HCT116 (cell line): ENCODE measurements around the gene NIM1K. TPM values are rescaled to one million over a fixed set of nuclear protein-coding genes. Genes with fewer than 3 reads are reported as not detected.

Experiments
- ATAC-seq: fragments of 200-7000 bp; cut with Tn5 transposase; 2 replicates; pipeline ENCODE4 v1.9.1; 2020; ENCODE audit warnings: mild to moderate bottlenecking, moderate library complexity
- BruUV-seq: library from RNA; stranded (reverse); fragments of 400-500 nt; replicated peaks from 2 replicates; lab custom pipeline; 2021; lab: Mats Ljungman, UMichigan
- CTCF ChIA-PET: fragments of 300-600 bp; sonication (Branson Sonifier 250); formaldehyde crosslinking; loops from one replicate; lab custom pipeline; 2021; ENCODE audit warnings: antibody characterized with exemption; lab: Charles Lee
- POLR2A ChIA-PET: fragments of 300-600, 350-600 bp; sonication (Branson Sonifier 250); formaldehyde crosslinking; loops from one replicate; lab custom pipeline; 2021; ENCODE audit warnings: antibody characterized with exemption; lab: Charles Lee
- RAD21 ChIA-PET, 2 experiments: fragments of 300-600 bp; sonication (Branson Sonifier 250); formaldehyde crosslinking; loops; one replicate each; lab custom pipeline; 2023; ENCODE audit warnings: low total read pairs in 2 of 2; ENCODE audit not compliant: uncharacterized antibody in 2 of 2, unreplicated experiment in 2 of 2, low non-redundant PET in 1 of 2; lab: Charles Lee
- DNase-seq: peaks from one replicate; pipeline ENCODE4 v3.0.0-alpha.2; 2010; ENCODE audit warnings: low read depth, low spot score
- H2AFZ ChIP-seq: fragments of 200-600 bp; shearing (Covaris generic), sonication (generic); 2 replicates; pipeline ENCODE4 v1.6.1; 2017; ENCODE audit warnings: low read depth, mixed run types, mixed read lengths, antibody characterized with exemption, low read length; ENCODE audit not compliant: poor library complexity, severe bottlenecking
- H3K27ac ChIP-seq: 2 replicates; pipeline ENCODE4 v1.5.1; 2012; ENCODE audit warnings: low read depth, low read length
- H3K27me3 ChIP-seq: fragments of 200-600 bp; sonication (generic); 2 replicates; pipeline ENCODE4 v1.6.1; 2016; ENCODE audit warnings: mixed run types, low read length, mixed read lengths; ENCODE audit not compliant: insufficient read depth
- H3K36me3 ChIP-seq, 2 experiments: fragments of 200-500 bp in 1 of 2; fragments of 200-600 bp in 1 of 2; sonication (Bioruptor generic) in 1 of 2; sonication (generic) in 1 of 2; 2 replicates each; pipeline versions ENCODE4 v1.5.1 to v1.6.1; 2014 to 2016; ENCODE audit warnings: low read length in 2 of 2, inconsistent platforms in 1 of 2, mixed read lengths in 1 of 2, mixed run types in 1 of 2; ENCODE audit not compliant: insufficient read depth in 2 of 2, control insufficient read depth in 1 of 2
- H3K4me1 ChIP-seq, 2 experiments: fragments of 200-600 bp in 1 of 2; sonication (generic) in 1 of 2; 2 replicates each; pipeline versions ENCODE4 v1.5.1 to v1.6.1; 2012 to 2017; ENCODE audit warnings: low read length in 2 of 2, inconsistent platforms in 1 of 2, mild to moderate bottlenecking in 1 of 2, mixed read lengths in 1 of 2, mixed run types in 1 of 2, moderate library complexity in 1 of 2; ENCODE audit not compliant: insufficient read depth in 2 of 2, control insufficient read depth in 1 of 2
- H3K4me2 ChIP-seq: fragments of 200-600 bp; sonication (generic); 2 replicates; pipeline ENCODE4 v1.6.1; 2017; ENCODE audit warnings: mixed run types, low read length, mixed read lengths
- H3K4me3 ChIP-seq, 2 experiments: fragments of 200-600 bp in 1 of 2; sonication (generic) in 1 of 2; replicated peaks in 1 of 2; 2 replicates each; pipeline ENCODE4 v1.5.1; 2011 to 2016; ENCODE audit warnings: low read length in 2 of 2, control low read depth in 1 of 2, low read depth in 1 of 2, mild to moderate bottlenecking in 1 of 2, mixed read lengths in 1 of 2, mixed run types in 1 of 2
- H3K79me2 ChIP-seq: fragments of 200-600 bp; sonication (generic); 2 replicates; pipeline ENCODE4 v1.6.1; 2017; ENCODE audit warnings: mild to moderate bottlenecking, mixed run types, low read length, moderate library complexity, mixed read lengths; ENCODE audit not compliant: insufficient read depth
- H3K9ac ChIP-seq: fragments of 200-600 bp; sonication (generic); 2 replicates; pipeline ENCODE4 v1.6.1; 2016; ENCODE audit warnings: low read length, mixed read lengths
- H3K9me2 ChIP-seq: fragments of 200-600 bp; sonication (generic), shearing (Covaris generic); 2 replicates; pipeline ENCODE4 v1.6.1; 2017; ENCODE audit warnings: mixed run types, mild to moderate bottlenecking, moderate library complexity; ENCODE audit not compliant: insufficient read depth
- H3K9me3 ChIP-seq, 2 experiments: fragments of 200-500 bp in 1 of 2; fragments of 200-600 bp in 1 of 2; sonication (Bioruptor generic) in 1 of 2; sonication (generic) in 1 of 2; 2 replicates each; pipeline ENCODE4 v1.6.1; 2014 to 2017; ENCODE audit warnings: low read length in 2 of 2, mixed read lengths in 2 of 2, inconsistent platforms in 1 of 2, low read depth in 1 of 2, mild to moderate bottlenecking in 1 of 2, mixed run types in 1 of 2, moderate library complexity in 1 of 2; ENCODE audit not compliant: control insufficient read depth in 1 of 2, insufficient read depth in 1 of 2
- H4K20me1 ChIP-seq: fragments of 200-600 bp; sonication (generic), shearing (Covaris generic); 2 replicates; pipeline ENCODE4 v1.6.1; 2017; ENCODE audit warnings: mixed run types, mild to moderate bottlenecking, moderate library complexity; ENCODE audit not compliant: insufficient read depth
- CBX3 ChIP-seq: IDR thresholded peaks from 2 replicates; pipeline ENCODE4 v1.6.1; 2012; ENCODE audit warnings: low read depth
- CEBPB ChIP-seq: IDR thresholded peaks from 2 replicates; pipeline ENCODE4 v1.6.1; 2012; ENCODE audit warnings: low read depth
- ELF1 ChIP-seq: IDR thresholded peaks from 2 replicates; pipeline ENCODE4 v1.6.1; 2012; ENCODE audit warnings: low read depth, borderline replicate concordance
- EZH2 ChIP-seq: fragments of 200-600 bp; sonication (generic); IDR thresholded peaks from 2 replicates; pipeline ENCODE4 v1.6.1; 2017; ENCODE audit warnings: antibody characterized with exemption, mixed run types
- EZH2phosphoT487 ChIP-seq: fragments of 200-600 bp; IDR thresholded peaks from 2 replicates; pipeline ENCODE4 v1.6.1; 2018; ENCODE audit warnings: antibody characterized with exemption, borderline replicate concordance
- FOSL1 ChIP-seq: IDR thresholded peaks from 2 replicates; pipeline ENCODE4 v1.6.1; 2012; ENCODE audit warnings: low read depth
- JUND ChIP-seq: IDR thresholded peaks from 2 replicates; pipeline ENCODE4 v1.6.1; 2012
- POLR2A ChIP-seq: IDR thresholded peaks from 2 replicates; pipeline ENCODE4 v1.7.0; 2011; ENCODE audit warnings: borderline replicate concordance; ENCODE audit not compliant: insufficient read depth, insufficient read length; ENCODE audit errors: extremely low read depth
- POLR2AphosphoS5 ChIP-seq: IDR thresholded peaks from 2 replicates; pipeline ENCODE4 v1.6.1; 2011; ENCODE audit warnings: mild to moderate bottlenecking, low read depth, low read length, moderate library complexity
- RAD21 ChIP-seq: IDR thresholded peaks from 2 replicates; pipeline ENCODE4 v1.6.1; 2012; ENCODE audit warnings: low read depth, mild to moderate bottlenecking
- SIN3A ChIP-seq: IDR thresholded peaks from 2 replicates; pipeline ENCODE4 v1.6.1; 2012; ENCODE audit warnings: low read depth
- SP1 ChIP-seq: IDR thresholded peaks from 2 replicates; pipeline ENCODE4 v1.6.1; 2012; ENCODE audit warnings: low read depth
- SRF ChIP-seq: IDR thresholded peaks from 2 replicates; pipeline ENCODE4 v1.6.1; 2012; ENCODE audit warnings: low read depth
- TCF7L2 ChIP-seq: IDR thresholded peaks from 2 replicates; pipeline ENCODE4 v1.7.0; 2011; ENCODE audit warnings: borderline replicate concordance, inconsistent platforms; ENCODE audit not compliant: insufficient read depth, insufficient read length; ENCODE audit errors: extremely low read depth
- YY1 ChIP-seq: IDR thresholded peaks from 2 replicates; pipeline ENCODE4 v1.6.1; 2011; ENCODE audit warnings: low read length, low read depth, moderate library complexity, mild to moderate bottlenecking; ENCODE audit not compliant: insufficient replicate concordance; ENCODE audit errors: extremely low read depth
- ZFX ChIP-seq: fragments of 450-650 bp; IDR thresholded peaks from 2 replicates; pipeline ENCODE4 v1.6.1; 2017
- intact Hi-C: fragments of 100-400 bp; cut with micrococcal nuclease; formaldehyde crosslinking; loops from 2 replicates; pipeline ENCODE4 v1.10.0; 2022
- total RNA-seq: library from RNA; stranded (reverse); gene quantifications from one replicate; pipeline ENCODE4 v1.2.1, GENCODE V29; 2021; ENCODE audit not compliant: unreplicated experiment
- TF ChIP-seq, protein P1 (sequence below): IDR thresholded peaks from 2 replicates; pipeline ENCODE4 v1.6.1; 2012
- TF ChIP-seq, protein P2 (sequence below), 3 experiments: fragments of 200-600 bp in 1 of 3; sonication (generic) in 1 of 3; IDR thresholded peaks in 2 of 3; conservative IDR thresholded peaks in 1 of 3; 2 replicates each; pipeline ENCODE4 v1.5.1; 2012 to 2017; ENCODE audit warnings: low read depth in 2 of 3, low read length in 2 of 3, antibody characterized with exemption in 1 of 3, borderline replicate concordance in 1 of 3, control low read depth in 1 of 3, mild to moderate bottlenecking in 1 of 3, mixed read lengths in 1 of 3, mixed run types in 1 of 3, moderate library complexity in 1 of 3; ENCODE audit not compliant: insufficient read depth in 1 of 3
- TF ChIP-seq, protein P3 (sequence below): IDR thresholded peaks from 2 replicates; pipeline ENCODE4 v1.6.1; 2012; ENCODE audit warnings: low read depth

Gene NIM1K
- total RNA-seq, 1 experiment from 2014 or later, result 0.44 TPM

DNA sequence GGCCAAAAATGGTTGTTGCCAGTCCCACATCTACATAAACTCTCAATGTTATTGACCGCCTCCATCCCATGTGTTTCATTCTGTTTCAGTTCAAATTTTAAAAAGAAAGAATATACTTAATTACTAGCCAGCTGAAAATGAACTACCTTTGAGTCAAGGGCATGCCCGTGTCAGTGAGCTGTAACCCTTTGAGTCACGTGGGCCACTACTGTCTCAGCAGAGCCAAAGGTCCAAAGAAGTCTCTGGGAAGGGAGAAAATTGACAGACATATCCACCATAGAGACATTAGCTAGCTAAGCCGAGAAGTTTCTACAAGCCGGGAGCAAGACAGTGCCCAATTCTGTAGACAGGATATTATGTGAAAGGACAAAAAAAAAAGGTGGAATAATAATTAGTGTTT lies 59.7 kb downstream of the NIM1K start:
- H3K4me3 ChIP-seq, result no peak overlapping the region
- no peak for DNase-seq
- ATAC-seq, result no peak
- no peaks in the 10 kb centered on the region for H3K27me3 ChIP-seq
- no peak overlapping the region for H3K27ac ChIP-seq
- H3K9me2 ChIP-seq, result no peaks in the 10 kb centered on the region
- ChIA-PET POLR2A (no interaction called here), RAD21 (no interaction called here), CTCF (no interaction called here)
- H3K79me2 ChIP-seq, result no peaks in the 10 kb centered on the region
- H3K4me2 ChIP-seq, result no peak overlapping the region
- TF ChIP-seq TCF7L2 (no peak), RAD21 (no peak), YY1 (no peak), SIN3A (no peak), FOSL1 (no peak), ZFX (no peak), JUND (no peak), CBX3 (no peak), ELF1 (no peak), POLR2A (no peak), SRF (no peak), EZH2phosphoT487 (no peak)
- TF ChIP-seq, protein P1, sequence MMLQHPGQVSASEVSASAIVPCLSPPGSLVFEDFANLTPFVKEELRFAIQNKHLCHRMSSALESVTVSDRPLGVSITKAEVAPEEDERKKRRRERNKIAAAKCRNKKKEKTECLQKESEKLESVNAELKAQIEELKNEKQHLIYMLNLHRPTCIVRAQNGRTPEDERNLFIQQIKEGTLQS, result no peak
- no peaks in the 10 kb centered on the region for H3K9me3 ChIP-seq
- no peaks in the 10 kb centered on the region for H4K20me1 ChIP-seq
- intact Hi-C loops, result no loop called here
- H2AFZ ChIP-seq, result no peak overlapping the region
- H3K4me1 ChIP-seq, result no peaks in the 10 kb centered on the region
- H3K36me3 ChIP-seq, result no peaks in the 10 kb centered on the region
- no TSS peak for BruUV-seq
- H3K9ac ChIP-seq, result no peak overlapping the region

DNA sequence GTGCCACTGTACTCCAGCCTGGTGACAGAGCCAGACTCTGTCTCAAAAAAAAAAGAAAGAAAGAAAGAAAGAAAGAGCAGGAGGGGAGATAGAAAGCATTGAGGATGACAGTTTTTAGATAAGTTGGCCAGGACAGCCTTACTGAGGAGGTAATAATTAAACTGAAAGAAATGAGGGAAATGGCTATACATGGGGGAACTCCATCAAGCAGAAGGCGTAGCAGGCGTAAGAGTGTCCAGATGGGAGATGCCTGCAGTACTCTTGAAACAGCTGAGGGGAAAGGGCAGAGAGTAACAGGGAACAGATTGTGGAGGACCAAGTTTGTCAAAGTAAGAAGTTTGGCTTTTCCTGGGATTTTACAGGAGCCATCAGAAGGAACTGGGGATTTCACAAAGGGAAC lies 63.7 kb downstream of the NIM1K start:
- CTCF ChIA-PET, result no interaction called here
- TF ChIP-seq POLR2AphosphoS5, result no peak
- no peak for TF ChIP-seq SIN3A
- no peak for TF ChIP-seq EZH2
- TF ChIP-seq SP1, result no peak
- TF ChIP-seq CEBPB, result no peak
- no peak for TF ChIP-seq FOSL1
- no peak for TF ChIP-seq TCF7L2
- TF ChIP-seq, protein P2, sequence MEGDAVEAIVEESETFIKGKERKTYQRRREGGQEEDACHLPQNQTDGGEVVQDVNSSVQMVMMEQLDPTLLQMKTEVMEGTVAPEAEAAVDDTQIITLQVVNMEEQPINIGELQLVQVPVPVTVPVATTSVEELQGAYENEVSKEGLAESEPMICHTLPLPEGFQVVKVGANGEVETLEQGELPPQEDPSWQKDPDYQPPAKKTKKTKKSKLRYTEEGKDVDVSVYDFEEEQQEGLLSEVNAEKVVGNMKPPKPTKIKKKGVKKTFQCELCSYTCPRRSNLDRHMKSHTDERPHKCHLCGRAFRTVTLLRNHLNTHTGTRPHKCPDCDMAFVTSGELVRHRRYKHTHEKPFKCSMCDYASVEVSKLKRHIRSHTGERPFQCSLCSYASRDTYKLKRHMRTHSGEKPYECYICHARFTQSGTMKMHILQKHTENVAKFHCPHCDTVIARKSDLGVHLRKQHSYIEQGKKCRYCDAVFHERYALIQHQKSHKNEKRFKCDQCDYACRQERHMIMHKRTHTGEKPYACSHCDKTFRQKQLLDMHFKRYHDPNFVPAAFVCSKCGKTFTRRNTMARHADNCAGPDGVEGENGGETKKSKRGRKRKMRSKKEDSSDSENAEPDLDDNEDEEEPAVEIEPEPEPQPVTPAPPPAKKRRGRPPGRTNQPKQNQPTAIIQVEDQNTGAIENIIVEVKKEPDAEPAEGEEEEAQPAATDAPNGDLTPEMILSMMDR (IDR thresholded peaks at IDR 0.05 in 2 of 3, conservative IDR thresholded peaks at IDR 0.05 in 1 of 3; ENCODE audit: borderline replicate concordance in 1 of 3, insufficient read depth in 1 of 3, low read depth in 2 of 3, low read length in 2 of 3), result no peak
- TF ChIP-seq, protein P3, sequence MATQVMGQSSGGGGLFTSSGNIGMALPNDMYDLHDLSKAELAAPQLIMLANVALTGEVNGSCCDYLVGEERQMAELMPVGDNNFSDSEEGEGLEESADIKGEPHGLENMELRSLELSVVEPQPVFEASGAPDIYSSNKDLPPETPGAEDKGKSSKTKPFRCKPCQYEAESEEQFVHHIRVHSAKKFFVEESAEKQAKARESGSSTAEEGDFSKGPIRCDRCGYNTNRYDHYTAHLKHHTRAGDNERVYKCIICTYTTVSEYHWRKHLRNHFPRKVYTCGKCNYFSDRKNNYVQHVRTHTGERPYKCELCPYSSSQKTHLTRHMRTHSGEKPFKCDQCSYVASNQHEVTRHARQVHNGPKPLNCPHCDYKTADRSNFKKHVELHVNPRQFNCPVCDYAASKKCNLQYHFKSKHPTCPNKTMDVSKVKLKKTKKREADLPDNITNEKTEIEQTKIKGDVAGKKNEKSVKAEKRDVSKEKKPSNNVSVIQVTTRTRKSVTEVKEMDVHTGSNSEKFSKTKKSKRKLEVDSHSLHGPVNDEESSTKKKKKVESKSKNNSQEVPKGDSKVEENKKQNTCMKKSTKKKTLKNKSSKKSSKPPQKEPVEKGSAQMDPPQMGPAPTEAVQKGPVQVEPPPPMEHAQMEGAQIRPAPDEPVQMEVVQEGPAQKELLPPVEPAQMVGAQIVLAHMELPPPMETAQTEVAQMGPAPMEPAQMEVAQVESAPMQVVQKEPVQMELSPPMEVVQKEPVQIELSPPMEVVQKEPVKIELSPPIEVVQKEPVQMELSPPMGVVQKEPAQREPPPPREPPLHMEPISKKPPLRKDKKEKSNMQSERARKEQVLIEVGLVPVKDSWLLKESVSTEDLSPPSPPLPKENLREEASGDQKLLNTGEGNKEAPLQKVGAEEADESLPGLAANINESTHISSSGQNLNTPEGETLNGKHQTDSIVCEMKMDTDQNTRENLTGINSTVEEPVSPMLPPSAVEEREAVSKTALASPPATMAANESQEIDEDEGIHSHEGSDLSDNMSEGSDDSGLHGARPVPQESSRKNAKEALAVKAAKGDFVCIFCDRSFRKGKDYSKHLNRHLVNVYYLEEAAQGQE, result no peak

More for the DNA sequence above, 63.7 kb downstream of the NIM1K start:
- POLR2A ChIA-PET, result no interaction called here
- RAD21 ChIA-PET, result no interaction called here
- no peak overlapping the region for H3K4me3 ChIP-seq
- H3K27me3 ChIP-seq, result no peaks in the 10 kb centered on the region
- no peak overlapping the region for H3K9ac ChIP-seq
- no peak overlapping the region for H2AFZ ChIP-seq
- no peak overlapping the region for H3K4me2 ChIP-seq
- no peak overlapping the region for H3K27ac ChIP-seq
- intact Hi-C loops, result no loop called here
- BruUV-seq, result no TSS peak
- no peaks in the 10 kb centered on the region for H4K20me1 ChIP-seq
- H3K79me2 ChIP-seq, result no peaks in the 10 kb centered on the region
- no peaks in the 10 kb centered on the region for H3K4me1 ChIP-seq
- ATAC-seq, result no peak
- no peaks in the 10 kb centered on the region for H3K36me3 ChIP-seq
- H3K9me2 ChIP-seq, result no peaks in the 10 kb centered on the region
- no peaks in the 10 kb centered on the region for H3K9me3 ChIP-seq
- no peak for DNase-seq
